Neuron (in vitro differentiated cells): Measurements from ENCODE around the gene ATG2B.

Experiments used
- H2AFZ ChIP-seq: one replicate; pipeline ENCODE4 v1.6.1; 2013; ENCODE audit warnings: low read depth, mild to moderate bottlenecking, inconsistent platforms, low read length, moderate library complexity
- H3K27me3 ChIP-seq: one replicate; pipeline ENCODE4 v1.6.1; 2013; ENCODE audit warnings: low read length; ENCODE audit not compliant: insufficient read depth
- H3K36me3 ChIP-seq: one replicate; pipeline ENCODE4 v1.6.1; 2013; ENCODE audit warnings: low read length; ENCODE audit not compliant: insufficient read depth
- H3K4me1 ChIP-seq: one replicate; pipeline ENCODE4 v1.6.1; 2013; ENCODE audit warnings: low read length; ENCODE audit not compliant: insufficient read depth
- H3K4me3 ChIP-seq: 2 replicates; pipeline ENCODE4 v1.5.1; 2013; ENCODE audit warnings: mild to moderate bottlenecking, low read length, moderate library complexity
- H3K9me3 ChIP-seq: one replicate; pipeline ENCODE4 v1.6.1; 2013; ENCODE audit warnings: low read length

ATG2B gene

GRCh38 chr14:96362965-96363750 lies at the start of gene ATG2B, which contains the start of gene GSKIP:
ATG2B (minus strand) TSS chr14:96363341; CDS start chr14:96362976, 365 bp downstream.
GSKIP (plus strand) TSS chr14:96363526; CDS start chr14:96382248, 18,722 bp downstream.
- H3K27me3 ChIP-seq = no peaks in the 10 kb centered on the region
- H3K4me3 ChIP-seq = peak within 1 kb of the TSS; percentile 75
- no peaks in the 10 kb centered on the region for H3K36me3 ChIP-seq
- H2AFZ ChIP-seq = peak within 1 kb of the TSS; percentile 92
- no peaks in the 10 kb centered on the region for H3K9me3 ChIP-seq
- H3K4me1 ChIP-seq = peaks cover 20% of the 10 kb centered on the region

- Histone ChIP-seq H3K4me1 (no peaks in the 10 kb centered on the region), H3K4me3 (no peak overlapping the region), H2AFZ (no peak overlapping the region), H3K9me3 (no peaks in the 10 kb centered on the region), H3K36me3 (no peaks in the 10 kb centered on the region), H3K27me3 (no peaks in the 10 kb centered on the region)
Measured at GRCh38 chr14:96410119-96410518, 47.0 kb upstream of the ATG2B start.

- H3K9me3 ChIP-seq = no peaks in the 10 kb centered on the region
- no peaks in the 10 kb centered on the region for H3K4me1 ChIP-seq
- H3K4me3 ChIP-seq = no peak overlapping the region
Measured at GRCh38 chr14:96409701-96410100, 46.6 kb upstream of the ATG2B start.

GRCh38 chr14:96408608-96409007 lies 45.5 kb upstream of the ATG2B start:
- Histone ChIP-seq H3K9me3 (no peaks in the 10 kb centered on the region), H3K27me3 (no peaks in the 10 kb centered on the region), H3K36me3 (no peaks in the 10 kb centered on the region), H3K4me3 (no peak overlapping the region), H3K4me1 (no peaks in the 10 kb centered on the region), H2AFZ (no peak overlapping the region)

More at GRCh38 chr14:96409701-96410100, 46.6 kb upstream of the ATG2B start:
- Histone ChIP-seq H2AFZ (no peak overlapping the region), H3K27me3 (no peaks in the 10 kb centered on the region), H3K36me3 (no peaks in the 10 kb centered on the region)

- H3K27me3 ChIP-seq = no peaks in the 10 kb centered on the region
- H3K9me3 ChIP-seq = no peaks in the 10 kb centered on the region
- no peak overlapping the region for H3K4me3 ChIP-seq
- H3K4me1 ChIP-seq = no peaks in the 10 kb centered on the region
- H3K36me3 ChIP-seq = no peaks in the 10 kb centered on the region
- H2AFZ ChIP-seq = no peak overlapping the region
Measured at GRCh38 chr14:96407935-96408570, 44.9 kb upstream of the ATG2B start.

GRCh38 chr14:96405677-96406076 lies 42.5 kb upstream of the ATG2B start:
- Histone ChIP-seq H3K27me3 (no peaks in the 10 kb centered on the region), H3K36me3 (no peaks in the 10 kb centered on the region), H3K4me1 (no peaks in the 10 kb centered on the region), H2AFZ (no peak overlapping the region), H3K9me3 (no peaks in the 10 kb centered on the region), H3K4me3 (no peak overlapping the region)

- Histone ChIP-seq H2AFZ (no peak overlapping the region), H3K4me3 (no peak overlapping the region), H3K27me3 (no peaks in the 10 kb centered on the region), H3K36me3 (no peaks in the 10 kb centered on the region), H3K4me1 (no peaks in the 10 kb centered on the region), H3K9me3 (no peaks in the 10 kb centered on the region)
Measured at GRCh38 chr14:96403409-96403808, 40.3 kb upstream of the ATG2B start.

GRCh38 chr14:96400495-96400894 lies 37.4 kb upstream of the ATG2B start:
- no peaks in the 10 kb centered on the region for H3K36me3 ChIP-seq
- H3K27me3 ChIP-seq = no peaks in the 10 kb centered on the region
- no peak overlapping the region for H2AFZ ChIP-seq
- no peaks in the 10 kb centered on the region for H3K9me3 ChIP-seq
- H3K4me3 ChIP-seq = no peak overlapping the region
- no peaks in the 10 kb centered on the region for H3K4me1 ChIP-seq

- Histone ChIP-seq H3K36me3 (no peaks in the 10 kb centered on the region), H3K4me1 (no peaks in the 10 kb centered on the region), H3K27me3 (no peaks in the 10 kb centered on the region), H3K4me3 (no peak overlapping the region), H2AFZ (no peak overlapping the region), H3K9me3 (no peaks in the 10 kb centered on the region)
Measured at GRCh38 chr14:96399405-96399804, 36.3 kb upstream of the ATG2B start.

- H3K4me3 ChIP-seq = no peak overlapping the region
- H3K9me3 ChIP-seq = no peaks in the 10 kb centered on the region
- no peak overlapping the region for H2AFZ ChIP-seq
- H3K4me1 ChIP-seq = no peaks in the 10 kb centered on the region
- H3K27me3 ChIP-seq = no peaks in the 10 kb centered on the region
- no peaks in the 10 kb centered on the region for H3K36me3 ChIP-seq
Measured at GRCh38 chr14:96398921-96399320, 35.8 kb upstream of the ATG2B start.

GRCh38 chr14:96398432-96398831 lies 35.3 kb upstream of the ATG2B start:
- no peaks in the 10 kb centered on the region for H3K36me3 ChIP-seq
- no peaks in the 10 kb centered on the region for H3K27me3 ChIP-seq
- no peaks in the 10 kb centered on the region for H3K9me3 ChIP-seq
- H2AFZ ChIP-seq = no peak overlapping the region
- no peaks in the 10 kb centered on the region for H3K4me1 ChIP-seq
- H3K4me3 ChIP-seq = no peak overlapping the region

- Histone ChIP-seq H3K9me3 (no peaks in the 10 kb centered on the region), H3K27me3 (no peaks in the 10 kb centered on the region), H3K36me3 (no peaks in the 10 kb centered on the region), H3K4me3 (no peak overlapping the region), H2AFZ (no peak overlapping the region), H3K4me1 (peaks cover 10% of the 10 kb centered on the region)
Measured at GRCh38 chr14:96394047-96394815, 31.1 kb upstream of the ATG2B start.

- peaks cover 2% of the 10 kb centered on the region for H3K36me3 ChIP-seq
- no peaks in the 10 kb centered on the region for H3K9me3 ChIP-seq
- H2AFZ ChIP-seq = no peak overlapping the region
- H3K4me3 ChIP-seq = no peak overlapping the region
- H3K4me1 ChIP-seq = peaks cover 10% of the 10 kb centered on the region
- H3K27me3 ChIP-seq = no peaks in the 10 kb centered on the region
Measured at GRCh38 chr14:96393071-96393691, 30.0 kb upstream of the ATG2B start.
